ENCODE results near the gene AMMECR1L. TPM values are rescaled to one million over a fixed set of nuclear protein-coding genes. Genes with fewer than 3 reads are reported as not detected.
"Not testable (repeated sequence)": the region's sequence is repeated elsewhere in the genome, so short reads cannot be mapped to it uniquely, and the experiment has no call there.

The AMMECR1L gene
- total RNA-seq, 4 donors from 2014 or later = 12.4 to 15.0 (median 14.1) TPM

- no peaks in the 10 kb centered on the region for H3K27me3 ChIP-seq
- no peak overlapping the region for H3K4me3 ChIP-seq
- 83 to 94% methylated on average over 4 of the region's 4 CpGs for WGBS, 2 donors (ENCODE audit: low coverage in 1 of 2)
- no peak for TF ChIP-seq POLR2A (IDR thresholded peaks at IDR 0.05)
- TF ChIP-seq CTCF (IDR thresholded peaks at IDR 0.05) = no peak
- TF ChIP-seq POLR2AphosphoS5 (IDR thresholded peaks at IDR 0.05) = no peak
- TF ChIP-seq EP300 (IDR thresholded peaks at IDR 0.05) = no peak
- ATAC-seq = no peak
- H3K4me1 ChIP-seq = no peaks in the 10 kb centered on the region
- H3K36me3 ChIP-seq = no peaks in the 10 kb centered on the region
- H3K27ac ChIP-seq = no peak overlapping the region
- H3K9me3 ChIP-seq = no peaks in the 10 kb centered on the region
Observed at GRCh38 chr2:127917916-127918315, 32.2 kb upstream of the AMMECR1L start.

GRCh38 chr2:127913808-127914457 lies 28.2 kb upstream of the AMMECR1L start:
- H3K27ac ChIP-seq = no peak overlapping the region
- H3K4me1 ChIP-seq = no peaks in the 10 kb centered on the region
- WGBS, 2 donors (ENCODE audit: low coverage in 1 of 2) = 84 to 87% methylated on average over 6 to 8 of the region's 8 CpGs
- TF ChIP-seq POLR2AphosphoS5 (IDR thresholded peaks at IDR 0.05) (no peak), CTCF (IDR thresholded peaks at IDR 0.05) (no peak), POLR2A (IDR thresholded peaks at IDR 0.05) (no peak), EP300 (IDR thresholded peaks at IDR 0.05) (no peak)
- ATAC-seq = no peak
- H3K4me3 ChIP-seq = no peak overlapping the region
- no peaks in the 10 kb centered on the region for H3K27me3 ChIP-seq
- H3K9me3 ChIP-seq = no peaks in the 10 kb centered on the region
- H3K36me3 ChIP-seq = no peaks in the 10 kb centered on the region

- Histone ChIP-seq H3K36me3 (no peaks in the 10 kb centered on the region), H3K4me3 (no peak overlapping the region), H3K4me1 (no peaks in the 10 kb centered on the region), H3K9me3 (no peaks in the 10 kb centered on the region), H3K27me3 (peaks cover 6% of the 10 kb centered on the region), H3K27ac (no peak overlapping the region)
- no peak for ATAC-seq
- TF ChIP-seq CTCF (IDR thresholded peaks at IDR 0.05) = no peak
- no peak for TF ChIP-seq POLR2AphosphoS5 (IDR thresholded peaks at IDR 0.05)
- TF ChIP-seq POLR2A (IDR thresholded peaks at IDR 0.05) = no peak
- no peak for TF ChIP-seq EP300 (IDR thresholded peaks at IDR 0.05)
- WGBS, 2 donors (ENCODE audit: low coverage in 1 of 2) = 62 to 75% methylated on average over 2 of the region's 2 CpGs
Observed at GRCh38 chr2:127911737-127912136, 26.0 kb upstream of the AMMECR1L start.

- no peak for ATAC-seq
- H3K4me3 ChIP-seq = no peak overlapping the region
- 74% methylated on average over 3 of the region's 3 CpGs; no CpG with 5 or more reads in 1 of the 2 donors for WGBS, 2 donors (ENCODE audit: low coverage in 1 of 2)
- H3K9me3 ChIP-seq = no peaks in the 10 kb centered on the region
- H3K27me3 ChIP-seq = peaks cover 10% of the 10 kb centered on the region
- H3K36me3 ChIP-seq = no peaks in the 10 kb centered on the region
- no peaks in the 10 kb centered on the region for H3K4me1 ChIP-seq
- TF ChIP-seq POLR2AphosphoS5 (IDR thresholded peaks at IDR 0.05) (no peak), POLR2A (IDR thresholded peaks at IDR 0.05) (no peak), EP300 (IDR thresholded peaks at IDR 0.05) (no peak), CTCF (IDR thresholded peaks at IDR 0.05) (no peak)
- no peak overlapping the region for H3K27ac ChIP-seq
Observed at GRCh38 chr2:127910415-127910814, 24.7 kb upstream of the AMMECR1L start.

- 60 to 71% methylated on average over 2 to 4 of the region's 6 CpGs for WGBS, 2 donors (ENCODE audit: low coverage in 1 of 2)
- Histone ChIP-seq H3K4me1 (no peaks in the 10 kb centered on the region), H3K27ac (no peak overlapping the region), H3K27me3 (peaks cover 16% of the 10 kb centered on the region), H3K4me3 (no peak overlapping the region), H3K9me3 (no peaks in the 10 kb centered on the region), H3K36me3 (no peaks in the 10 kb centered on the region)
- TF ChIP-seq POLR2AphosphoS5 (IDR thresholded peaks at IDR 0.05) (no peak), CTCF (IDR thresholded peaks at IDR 0.05) (no peak), EP300 (IDR thresholded peaks at IDR 0.05) (no peak), POLR2A (IDR thresholded peaks at IDR 0.05) (no peak)
- ATAC-seq = no peak
Observed at GRCh38 chr2:127909019-127909418, 23.3 kb upstream of the AMMECR1L start.

GRCh38 chr2:127907733-127908400 lies 22.1 kb upstream of the AMMECR1L start:
- not testable (repeated sequence) for H3K4me1 ChIP-seq, H3K9me3 ChIP-seq, ATAC-seq, H3K27ac ChIP-seq, H3K4me3 ChIP-seq, H3K36me3 ChIP-seq
- peaks cover 16% of the 10 kb centered on the region for H3K27me3 ChIP-seq
- 80 to 93% methylated on average over 5 to 8 of the region's 12 CpGs for WGBS, 2 donors (ENCODE audit: low coverage in 1 of 2)
